Ovary (tissue), 3 donors: ENCODE data around the gene ARSI.

Experiments
- CTCF ChIP-seq, 3 donors: fragments of 450-650 bp in 2 of 3; fragments of 200-600 bp in 1 of 3; IDR thresholded peaks; one replicate each; pipeline versions ENCODE4 v1.5.1 to v1.8.0; 2016 to 2022; ENCODE audit warnings: antibody characterized with exemption in 3 of 3, mild to moderate bottlenecking in 1 of 3
- POLR2A ChIP-seq: fragments of 450-650 bp; IDR thresholded peaks from one replicate; pipeline ENCODE4 v1.6.1; 2017; ENCODE audit warnings: antibody characterized with exemption, mild to moderate bottlenecking, moderate library complexity
- donor health status: DM: no; HTN: no; CAD: no.

- TF ChIP-seq CTCF (IDR thresholded peaks at IDR 0.05) = no peak
- TF ChIP-seq POLR2A = no peak
Measured at GRCh38 chr5:150325426-150325825, 22.7 kb upstream of the ARSI start.
